Subcutaneous abdominal adipose tissue (tissue), 5 donors: ENCODE results near the gene CD74.

Experiments used
- H3K27ac ChIP-seq: one replicate; pipeline ENCODE4 v1.7.0; 2013; ENCODE audit warnings: low read depth, mild to moderate bottlenecking, inconsistent platforms, low read length, moderate library complexity
- H3K27me3 ChIP-seq, 5 donors: one replicate each; pipeline ENCODE4 v1.7.0; 2013; ENCODE audit warnings: low read length in 5 of 5, inconsistent platforms in 1 of 5; ENCODE audit not compliant: control insufficient read depth in 5 of 5, insufficient read depth in 4 of 5
- H3K36me3 ChIP-seq, 5 donors: one replicate each; pipeline ENCODE4 v1.7.0; 2013; ENCODE audit warnings: low read length in 5 of 5; ENCODE audit not compliant: control insufficient read depth in 5 of 5, insufficient read depth in 5 of 5
- H3K4me1 ChIP-seq, 5 donors: one replicate each; pipeline ENCODE4 v1.7.0; 2013; ENCODE audit warnings: low read length in 5 of 5, mild to moderate bottlenecking in 3 of 5, moderate library complexity in 1 of 5; ENCODE audit not compliant: control insufficient read depth in 5 of 5, insufficient read depth in 5 of 5
- H3K4me3 ChIP-seq, 5 donors: one replicate each; pipeline ENCODE4 v1.7.0; 2013; ENCODE audit warnings: low read length in 5 of 5, low read depth in 1 of 5
- H3K9ac ChIP-seq, 5 donors: one replicate each; pipeline ENCODE4 v1.7.0; 2013; ENCODE audit warnings: low read length in 5 of 5, mild to moderate bottlenecking in 4 of 5, moderate library complexity in 3 of 5
- H3K9me3 ChIP-seq, 5 donors: one replicate each; pipeline ENCODE4 v1.7.0; 2013; ENCODE audit warnings: low read length in 5 of 5; ENCODE audit not compliant: control insufficient read depth in 5 of 5
- donor health status: healthy.
- donor health status: healthy.
- donor health status: healthy.
- donor health status: healthy.
- donor health status: healthy.

The CD74 gene

DNA sequence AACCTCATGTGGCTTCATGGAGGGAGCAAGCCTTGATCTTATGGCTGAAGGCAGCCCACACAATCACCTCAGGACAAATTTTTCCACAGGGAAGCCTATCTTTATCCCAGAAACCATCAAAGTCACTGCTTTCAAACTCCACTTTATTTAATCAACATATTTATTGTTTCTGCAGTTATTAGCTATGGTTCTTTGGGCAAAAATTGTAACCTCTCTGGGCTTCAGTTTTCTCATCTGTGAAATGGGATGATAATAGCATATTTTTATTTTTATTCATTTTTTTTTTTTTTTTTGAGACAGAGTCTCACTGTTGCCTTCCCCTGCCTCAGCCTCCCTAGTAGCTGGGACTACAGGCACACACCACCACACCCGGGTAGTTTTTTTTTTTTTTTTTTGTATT, 38.9 kb upstream of the CD74 start:
- H3K27me3 ChIP-seq: no peaks in the 10 kb centered on the region
- H3K4me3 ChIP-seq: no peak overlapping the region
- H3K27ac ChIP-seq: no peak overlapping the region
- peaks cover 0 to 13% (median 11%) of the 10 kb centered on the region in 5 donors for H3K36me3 ChIP-seq
- no peaks in the 10 kb centered on the region for H3K9me3 ChIP-seq
- H3K4me1 ChIP-seq: peaks cover 5 to 20% (median 15%) of the 10 kb centered on the region in 5 donors
- H3K9ac ChIP-seq: no peak overlapping the region

DNA sequence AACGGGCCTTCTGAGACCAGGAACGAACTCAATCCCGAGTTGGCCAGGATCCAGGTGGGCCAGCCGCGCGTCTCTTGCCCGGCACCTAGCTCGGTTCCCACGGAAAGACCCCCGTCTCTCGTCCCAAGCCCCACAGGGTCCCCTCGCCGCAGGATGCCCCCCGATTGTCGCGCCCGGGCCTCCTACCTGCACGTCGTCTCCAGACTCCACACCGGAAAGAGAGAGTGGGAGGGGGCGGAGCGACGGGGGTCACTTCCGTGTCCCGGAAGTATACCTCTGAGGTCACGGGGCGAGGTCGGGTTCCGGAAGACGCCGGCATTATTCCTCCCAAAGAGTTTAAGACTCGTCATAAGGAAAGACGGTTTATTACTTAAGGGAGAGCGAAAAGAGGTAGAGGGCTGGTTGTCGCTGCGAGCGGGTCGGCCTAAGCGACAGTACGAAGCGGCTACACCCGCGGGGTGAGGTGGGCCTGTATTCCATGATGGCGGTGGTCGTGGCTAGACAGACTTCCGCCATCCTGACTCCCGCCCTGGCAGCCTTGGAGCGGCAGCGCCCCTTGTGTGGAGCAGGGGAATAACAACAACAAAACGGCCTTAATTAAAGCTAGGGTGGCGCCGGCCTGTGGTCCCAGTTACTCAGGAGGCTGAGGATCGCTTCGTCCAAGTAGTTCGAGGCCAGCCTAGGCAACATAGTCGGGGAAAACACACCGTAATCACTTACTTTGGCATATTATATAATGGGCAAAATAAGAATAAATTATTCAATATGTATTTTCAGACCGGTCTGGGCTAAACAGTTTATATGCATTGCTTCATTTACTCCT, 37.0 kb upstream of the CD74 start, which contains the start of gene RPS14:
Gene RPS14 (minus strand): TSS at position 223 of the 823 bp plus-strand sequence. CDS start 2,006 bp downstream, outside the sequence.
- H3K9me3 ChIP-seq: no peaks in the 10 kb centered on the region
- H3K9ac ChIP-seq: peak within 1 kb of the TSS; percentile 82 to 98 (median 93)
- peaks cover 5 to 20% (median 15%) of the 10 kb centered on the region in 5 donors for H3K4me1 ChIP-seq
- H3K36me3 ChIP-seq: peaks cover 6 to 32% (median 30%) of the 10 kb centered on the region in 5 donors
- H3K27ac ChIP-seq: peak within 1 kb of the TSS; percentile 97
- H3K27me3 ChIP-seq: no peaks in the 10 kb centered on the region
- H3K4me3 ChIP-seq: peak within 1 kb of the TSS; percentile 89 to 98 (median 96)

DNA sequence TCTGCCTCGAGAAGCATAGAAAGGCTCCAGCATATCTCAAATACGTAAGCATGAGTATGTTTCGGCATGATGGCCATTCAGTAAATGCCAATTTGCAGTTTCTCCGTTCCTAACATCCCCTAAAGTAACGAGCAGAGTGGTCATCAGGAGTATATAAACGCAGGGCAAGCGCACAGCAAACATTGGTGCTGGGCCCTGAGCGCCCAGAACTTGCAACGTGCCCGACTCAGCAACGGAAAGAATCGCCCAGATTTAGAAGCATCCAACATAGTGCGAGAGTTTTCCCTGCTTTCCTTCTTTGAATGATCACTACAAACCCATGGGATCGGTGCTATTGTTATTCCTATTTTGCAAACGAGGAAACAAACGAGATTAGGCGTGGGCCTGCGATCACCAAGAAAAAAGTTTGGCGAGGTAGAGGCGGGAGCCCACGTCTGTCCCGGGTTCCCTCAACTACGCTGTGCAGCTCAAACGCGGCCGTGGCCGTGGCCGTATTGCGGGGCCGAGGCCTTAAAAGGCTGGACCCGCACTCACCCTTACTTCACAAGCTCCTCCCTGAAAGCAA, 36.3 kb upstream of the CD74 start:
- H3K36me3 ChIP-seq: peaks cover 6 to 39% (median 37%) of the 10 kb centered on the region in 5 donors
- H3K4me3 ChIP-seq: peak overlapping the region; percentile 89 to 98 (median 96)
- no peaks in the 10 kb centered on the region for H3K27me3 ChIP-seq
- H3K9ac ChIP-seq: peak overlapping the region; percentile 82 to 98 (median 93)
- peaks cover 5 to 19% (median 15%) of the 10 kb centered on the region in 5 donors for H3K4me1 ChIP-seq
- peak overlapping the region; percentile 97 for H3K27ac ChIP-seq
- H3K9me3 ChIP-seq: no peaks in the 10 kb centered on the region

DNA sequence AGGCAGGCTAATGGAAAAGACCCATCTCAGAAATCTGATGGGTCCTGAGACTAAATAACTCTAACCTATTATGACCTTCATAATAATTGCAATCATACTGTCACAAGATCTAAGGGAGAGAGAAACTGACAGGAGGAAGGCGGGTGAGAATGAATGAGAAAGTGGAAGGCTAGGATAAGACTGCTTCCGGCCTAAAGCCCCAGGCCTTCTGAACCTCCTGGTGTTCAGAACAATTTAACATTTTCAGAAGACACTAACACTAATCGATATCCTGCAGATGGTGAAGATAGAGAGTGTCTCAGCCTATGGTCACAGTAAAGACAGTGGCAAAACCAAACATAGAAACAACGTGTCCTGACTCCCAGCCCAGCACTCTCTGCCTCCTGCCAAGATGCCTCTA, 35.6 kb upstream of the CD74 start:
- Histone ChIP-seq H3K27me3 (no peaks in the 10 kb centered on the region), H3K27ac (peak overlapping the region; percentile 97), H3K9me3 (no peaks in the 10 kb centered on the region), H3K4me3 (peak overlapping the region; percentile 89 to 98 (median 96)), H3K9ac (peak overlapping the region; percentile 82 to 98 (median 93)), H3K4me1 (peaks cover 5 to 17% (median 15%) of the 10 kb centered on the region in 5 donors), H3K36me3 (peaks cover 6 to 46% (median 44%) of the 10 kb centered on the region in 5 donors)

DNA sequence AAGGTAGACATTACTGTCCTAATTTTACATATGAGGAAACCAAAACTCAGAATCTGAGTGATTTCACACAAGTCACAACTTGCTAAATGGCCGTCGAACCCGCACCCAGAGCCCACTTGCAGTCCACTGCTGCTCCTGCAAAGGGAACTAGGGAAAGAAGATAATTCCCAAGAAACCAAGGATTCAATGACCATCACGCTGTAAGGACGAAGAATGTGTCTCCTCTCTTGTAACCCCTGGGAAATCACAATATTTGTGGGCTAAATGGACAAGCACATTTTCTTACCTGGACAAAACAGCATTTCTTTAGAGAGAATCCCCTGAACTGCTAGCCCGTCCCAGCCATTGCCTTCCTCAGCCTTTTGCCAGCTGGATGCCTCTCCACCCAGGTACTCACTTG, 34.5 kb upstream of the CD74 start:
- peaks cover 6 to 49% (median 47%) of the 10 kb centered on the region in 5 donors for H3K36me3 ChIP-seq

DNA sequence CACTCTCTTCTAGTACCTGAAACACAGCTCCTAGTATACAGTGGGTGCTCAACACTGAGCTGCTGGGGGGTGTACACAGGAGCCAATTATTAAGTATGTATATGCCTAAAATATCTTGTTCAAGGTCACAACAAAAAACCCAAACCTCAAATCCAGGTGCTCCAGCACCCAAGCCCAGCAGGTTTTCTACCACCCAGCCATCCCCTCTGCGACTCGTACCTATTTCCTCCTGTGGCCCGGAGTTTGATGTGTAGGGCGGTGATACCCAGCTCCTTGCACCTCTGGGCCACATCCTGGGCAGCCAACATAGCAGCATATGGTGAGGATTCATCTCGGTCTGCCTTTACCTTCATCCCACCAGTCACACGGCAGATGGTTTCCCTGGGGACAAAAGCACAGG, 33.9 kb upstream of the CD74 start:
- Histone ChIP-seq H3K36me3 (peaks cover 6 to 49% (median 47%) of the 10 kb centered on the region in 5 donors), H3K4me3 (no peak overlapping the region), H3K9me3 (no peaks in the 10 kb centered on the region), H3K27me3 (no peaks in the 10 kb centered on the region), H3K4me1 (peaks cover 5 to 27% (median 23%) of the 10 kb centered on the region in 5 donors), H3K27ac (no peak overlapping the region), H3K9ac (peak overlapping the region in 1 of 5 donors; percentile 36)

More for the DNA sequence above, 34.5 kb upstream of the CD74 start:
- Histone ChIP-seq H3K4me1 (peaks cover 5 to 21% (median 17%) of the 10 kb centered on the region in 5 donors), H3K9me3 (no peaks in the 10 kb centered on the region), H3K9ac (peak overlapping the region in 1 of 5 donors; percentile 93), H3K4me3 (no peak overlapping the region), H3K27me3 (no peaks in the 10 kb centered on the region), H3K27ac (peak overlapping the region; percentile 97)

DNA sequence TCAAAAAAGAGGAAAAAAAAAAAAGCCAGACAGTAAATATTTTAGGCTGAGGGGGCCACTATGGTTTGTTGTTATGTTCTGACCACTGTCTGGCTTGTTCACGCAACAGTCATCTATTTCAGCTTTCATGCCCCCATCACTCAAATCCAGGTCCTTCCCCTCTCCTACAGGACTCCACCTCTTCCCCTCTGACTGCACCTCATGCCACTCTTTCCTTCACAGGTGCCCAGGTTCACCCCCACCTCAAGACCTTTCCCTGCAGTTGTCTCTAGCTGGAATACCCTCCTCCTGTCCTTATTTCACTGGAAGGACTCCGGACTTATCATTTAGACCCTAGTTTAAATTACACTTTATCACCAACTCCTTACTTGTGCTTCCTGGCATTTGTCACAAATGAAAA, 33.4 kb upstream of the CD74 start:
- no peaks in the 10 kb centered on the region for H3K27me3 ChIP-seq
- peaks cover 5 to 32% (median 28%) of the 10 kb centered on the region in 5 donors for H3K4me1 ChIP-seq
- H3K9me3 ChIP-seq: no peaks in the 10 kb centered on the region
- peaks cover 6 to 49% (median 47%) of the 10 kb centered on the region in 5 donors for H3K36me3 ChIP-seq
- no peak overlapping the region for H3K27ac ChIP-seq
- peak overlapping the region in 1 of 5 donors; percentile 36 for H3K9ac ChIP-seq
- H3K4me3 ChIP-seq: no peak overlapping the region

DNA sequence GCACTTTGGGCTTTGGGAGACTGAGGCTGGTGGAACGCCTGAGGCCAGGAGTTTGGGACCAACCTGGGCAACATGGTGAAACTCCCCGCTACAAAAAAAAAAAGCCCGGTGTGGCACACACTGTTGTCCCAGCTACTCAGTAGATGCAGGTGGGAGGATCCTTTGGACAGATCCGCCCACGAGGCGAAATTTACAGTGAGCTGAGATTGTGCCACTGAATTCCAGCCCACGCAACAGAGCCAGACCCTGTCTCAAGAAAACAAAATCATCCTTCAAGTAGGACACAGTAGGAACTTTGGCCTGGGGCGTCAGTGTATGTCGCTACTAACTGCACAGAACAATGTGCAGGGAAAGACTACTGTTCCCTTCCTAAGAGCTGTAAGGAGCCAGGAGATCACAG, 32.1 kb upstream of the CD74 start:
- Histone ChIP-seq H3K27ac (no peak overlapping the region), H3K9me3 (no peaks in the 10 kb centered on the region), H3K27me3 (no peaks in the 10 kb centered on the region), H3K9ac (no peak overlapping the region), H3K4me1 (peaks cover 5 to 33% (median 29%) of the 10 kb centered on the region in 5 donors), H3K36me3 (peaks cover 6 to 49% (median 47%) of the 10 kb centered on the region in 5 donors), H3K4me3 (no peak overlapping the region)

DNA sequence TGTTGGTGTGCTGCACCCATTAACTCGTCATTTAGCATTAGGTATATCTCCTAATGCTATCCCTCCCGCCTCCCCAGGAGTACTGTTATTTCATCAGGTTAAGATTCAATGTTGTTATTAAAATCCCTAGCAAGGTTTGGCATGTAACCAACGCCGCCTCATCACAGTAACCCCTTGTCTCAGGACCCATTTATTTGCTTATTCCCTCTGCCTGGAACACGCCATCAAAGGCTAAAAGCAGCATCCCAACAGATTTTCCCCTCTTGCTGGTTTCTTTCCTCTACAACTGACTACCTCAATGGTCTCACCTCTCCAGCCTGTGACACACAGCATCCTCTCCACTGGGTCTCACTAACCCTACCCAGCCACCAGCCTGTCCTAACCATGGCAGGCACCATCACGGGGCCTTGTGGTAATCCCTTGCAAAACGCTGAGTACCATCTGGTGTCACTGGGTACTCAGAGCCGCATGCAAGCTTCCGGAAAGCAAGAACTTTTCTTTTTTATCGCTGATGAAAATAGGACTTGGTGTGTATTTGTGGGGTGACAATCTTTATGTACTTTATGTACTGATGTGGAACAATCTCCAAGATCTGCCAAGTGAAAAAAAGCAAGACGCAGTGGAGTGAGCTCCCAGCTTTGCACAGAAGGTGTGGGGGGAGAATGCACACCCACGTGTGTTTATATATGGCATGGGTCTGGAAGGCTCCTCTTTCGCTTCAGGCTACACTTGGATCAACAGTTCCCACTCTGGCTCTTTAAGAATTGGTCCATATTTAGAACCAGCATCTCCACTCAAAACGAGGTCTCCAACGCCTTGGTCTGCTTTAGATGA, 30.7 kb upstream of the CD74 start:
- Histone ChIP-seq H3K4me3 (no peak overlapping the region), H3K36me3 (peaks cover 6 to 49% (median 47%) of the 10 kb centered on the region in 5 donors), H3K27ac (no peak overlapping the region), H3K9me3 (no peaks in the 10 kb centered on the region), H3K27me3 (no peaks in the 10 kb centered on the region), H3K9ac (no peak overlapping the region), H3K4me1 (peaks cover 3 to 27% (median 23%) of the 10 kb centered on the region in 5 donors)
